Lower lobe of right lung (tissue), 2 donors: ENCODE results near the gene PRR33. TPM values are rescaled to one million over a fixed set of nuclear protein-coding genes. Genes with fewer than 3 reads are reported as not detected.

ENCODE experiments used
- ATAC-seq, 2 donors: fragments of 200-7000 bp; cut with Tn5 transposase; one replicate each; pipeline ENCODE4 v1.9.1; 2020 to 2022; ENCODE audit warnings: mild to moderate bottlenecking in 2 of 2, moderate library complexity in 2 of 2
- DNase-seq: peaks from one replicate; pipeline ENCODE4 v3.0.0-alpha.2; 2020
- H3K27ac ChIP-seq: fragments of 200-600 bp; one replicate; pipeline ENCODE4 v1.8.0; 2022
- H3K27me3 ChIP-seq: fragments of 200-600 bp; one replicate; pipeline ENCODE4 v1.8.0; 2022; ENCODE audit warnings: low read depth
- H3K36me3 ChIP-seq: fragments of 200-600 bp; one replicate; pipeline ENCODE4 v1.8.0; 2022; ENCODE audit warnings: mild to moderate bottlenecking
- H3K4me1 ChIP-seq: fragments of 200-600 bp; one replicate; pipeline ENCODE4 v1.8.0; 2022
- H3K4me3 ChIP-seq: fragments of 200-600 bp; one replicate; pipeline ENCODE4 v1.8.0; 2022; ENCODE audit warnings: mild to moderate bottlenecking
- H3K9me3 ChIP-seq: fragments of 200-600 bp; one replicate; pipeline ENCODE4 v1.8.0; 2022
- intact Hi-C: fragments of 100-400 bp; cut with DNase I; formaldehyde crosslinking; loops from one replicate; pipeline ENCODE4 v1.11.0; 2022
- total RNA-seq: library from RNA; stranded (reverse); fragmentation: NEBNext Ultra II Directional; extraction: Animal tissue kit (Norgen Biotek cat#: 25700); gene quantifications from one replicate; pipeline ENCODE4 v1.2.1, GENCODE V29; 2021
- TF ChIP-seq, protein P1 (sequence below): fragments of 200-600 bp; IDR thresholded peaks from one replicate; pipeline ENCODE4 v1.8.0; 2022; ENCODE audit warnings: antibody characterized with exemption, mild to moderate bottlenecking
- donor health status: DM: no; HTN: yes; CAD: no; lungs with severe emphysema.

PRR33 gene
- total RNA-seq, 1 donor from 2014 or later, result not detected

DNA sequence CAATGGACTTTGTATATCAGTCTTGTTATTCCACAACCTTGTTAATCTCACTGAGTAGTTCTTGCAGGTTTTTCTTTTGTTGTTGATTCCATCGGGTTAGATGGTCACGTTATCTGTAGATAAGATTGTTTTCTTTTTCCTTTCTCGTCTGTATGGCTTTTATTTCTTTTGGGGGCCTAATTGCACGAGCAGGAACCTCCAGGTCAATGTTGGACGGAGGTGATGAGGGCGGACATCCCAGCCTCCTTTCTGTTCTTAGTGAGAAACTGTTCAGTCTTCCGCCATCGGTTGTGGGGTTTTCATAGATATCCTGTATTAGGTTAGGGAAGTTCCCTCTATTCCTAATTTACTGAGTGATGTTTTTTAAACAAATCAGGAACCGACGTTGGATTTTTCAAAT lies 4.8 kb upstream of the PRR33 start:
- Histone ChIP-seq H3K4me3 (no peak overlapping the region), H3K27me3 (peaks cover 5% of the 10 kb centered on the region), H3K4me1 (no peaks in the 10 kb centered on the region), H3K36me3 (no peaks in the 10 kb centered on the region), H3K27ac (no peak overlapping the region), H3K9me3 (no peaks in the 10 kb centered on the region)
- no peak for DNase-seq
- ATAC-seq, result no peak
- TF ChIP-seq, protein P1, sequence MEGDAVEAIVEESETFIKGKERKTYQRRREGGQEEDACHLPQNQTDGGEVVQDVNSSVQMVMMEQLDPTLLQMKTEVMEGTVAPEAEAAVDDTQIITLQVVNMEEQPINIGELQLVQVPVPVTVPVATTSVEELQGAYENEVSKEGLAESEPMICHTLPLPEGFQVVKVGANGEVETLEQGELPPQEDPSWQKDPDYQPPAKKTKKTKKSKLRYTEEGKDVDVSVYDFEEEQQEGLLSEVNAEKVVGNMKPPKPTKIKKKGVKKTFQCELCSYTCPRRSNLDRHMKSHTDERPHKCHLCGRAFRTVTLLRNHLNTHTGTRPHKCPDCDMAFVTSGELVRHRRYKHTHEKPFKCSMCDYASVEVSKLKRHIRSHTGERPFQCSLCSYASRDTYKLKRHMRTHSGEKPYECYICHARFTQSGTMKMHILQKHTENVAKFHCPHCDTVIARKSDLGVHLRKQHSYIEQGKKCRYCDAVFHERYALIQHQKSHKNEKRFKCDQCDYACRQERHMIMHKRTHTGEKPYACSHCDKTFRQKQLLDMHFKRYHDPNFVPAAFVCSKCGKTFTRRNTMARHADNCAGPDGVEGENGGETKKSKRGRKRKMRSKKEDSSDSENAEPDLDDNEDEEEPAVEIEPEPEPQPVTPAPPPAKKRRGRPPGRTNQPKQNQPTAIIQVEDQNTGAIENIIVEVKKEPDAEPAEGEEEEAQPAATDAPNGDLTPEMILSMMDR, result no peak
- intact Hi-C loops, result no loop called here

DNA sequence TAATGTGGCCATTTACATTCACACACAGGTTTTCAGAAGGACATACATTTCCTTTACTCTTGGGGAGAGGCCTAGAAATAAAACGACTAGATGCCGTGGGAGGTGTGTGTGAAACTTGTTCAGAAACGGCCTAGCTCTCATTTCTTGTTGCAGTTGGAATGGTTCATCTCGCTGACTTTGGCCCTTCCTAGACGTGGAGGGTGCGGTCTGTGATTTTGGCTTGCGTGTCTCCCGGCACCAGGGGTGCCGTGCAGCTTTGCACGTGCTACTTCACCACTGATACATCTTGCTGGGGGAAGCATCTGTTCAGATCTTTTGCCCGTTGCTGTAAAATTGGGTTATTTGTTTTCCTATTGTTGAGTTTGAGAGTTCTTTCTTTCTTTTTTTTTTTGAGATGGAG lies 3.1 kb upstream of the PRR33 start:
- Histone ChIP-seq H3K4me1 (no peaks in the 10 kb centered on the region), H3K36me3 (no peaks in the 10 kb centered on the region), H3K9me3 (no peaks in the 10 kb centered on the region), H3K27ac (no peak overlapping the region), H3K27me3 (peaks cover 4% of the 10 kb centered on the region), H3K4me3 (no peak overlapping the region)
- intact Hi-C loops, result no loop called here
- TF ChIP-seq, protein P1, result no peak
- ATAC-seq (no peak), DNase-seq (no peak)

DNA sequence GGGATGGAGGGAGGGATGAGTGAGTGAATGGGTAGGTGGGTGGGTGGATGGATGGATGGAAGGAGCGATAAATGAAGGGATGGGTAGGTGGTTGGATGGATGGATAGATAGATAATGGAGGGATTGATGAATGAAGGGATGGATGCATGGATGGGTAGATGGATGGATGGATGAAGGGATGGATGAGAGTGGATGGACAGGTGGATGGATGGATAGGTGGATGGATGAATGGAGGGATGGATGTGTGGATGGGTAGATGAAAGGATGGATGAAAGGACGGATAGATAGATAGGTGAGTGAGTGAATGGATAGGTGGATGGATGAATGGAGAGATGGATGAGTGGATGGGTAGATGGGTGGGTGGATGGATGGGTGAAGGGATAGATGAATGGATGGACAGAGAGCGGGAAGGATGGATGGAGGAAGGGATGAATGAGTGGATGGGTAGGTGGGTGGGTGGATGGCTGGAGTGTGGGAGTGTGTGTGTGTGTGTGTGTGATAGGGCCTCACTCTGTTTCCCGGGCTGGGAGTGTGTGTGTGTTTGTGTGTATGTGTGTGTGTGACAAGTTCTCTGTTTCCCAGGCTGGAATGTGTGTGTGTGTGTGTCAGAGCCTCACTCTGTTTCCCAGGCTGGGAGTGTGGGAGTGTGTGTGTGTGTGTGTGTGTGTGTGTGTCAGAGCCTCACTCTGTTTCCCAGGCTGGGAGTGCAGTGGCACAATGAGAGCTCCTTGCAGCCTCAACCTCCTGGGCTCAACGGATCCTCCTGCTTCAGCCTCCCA lies 2.1 kb upstream of the PRR33 start:
- Histone ChIP-seq H3K4me3 (no peak overlapping the region), H3K4me1 (no peaks in the 10 kb centered on the region), H3K27me3 (no peaks in the 10 kb centered on the region), H3K27ac (no peak overlapping the region), H3K9me3 (no peaks in the 10 kb centered on the region), H3K36me3 (no peaks in the 10 kb centered on the region)
- TF ChIP-seq, protein P1, result no peak
- DNase-seq, result no peak
- intact Hi-C loops, result loop anchor here (2.0 kb wide), 1 partner anchor 23 kb away; no protein-coding TSS in a partner anchor
- ATAC-seq, result no peak

DNA sequence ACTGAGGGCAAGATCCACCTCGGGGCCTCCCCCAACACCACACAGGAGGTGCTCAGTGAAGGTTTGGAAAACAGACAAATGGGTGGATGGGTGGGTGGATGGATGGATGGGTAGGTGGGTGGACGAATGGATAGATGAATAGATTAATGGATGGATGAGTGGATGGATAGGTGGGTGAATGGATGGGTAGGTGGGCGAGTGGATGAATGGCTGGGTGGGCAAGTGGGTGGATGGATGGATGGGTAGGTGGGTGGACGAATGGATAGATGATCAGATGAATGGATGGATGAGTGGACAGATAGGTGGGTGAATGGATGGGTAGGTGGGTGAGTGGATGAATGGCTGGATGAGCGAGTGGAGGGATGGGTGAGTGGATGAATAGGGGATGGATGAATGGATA lies 863 bp upstream of the PRR33 start:
- no peak overlapping the region for H3K27ac ChIP-seq
- H3K4me3 ChIP-seq, result no peak overlapping the region
- H3K27me3 ChIP-seq, result no peaks in the 10 kb centered on the region
- ATAC-seq (no peak), DNase-seq (no peak)
- TF ChIP-seq, protein P1, result no peak
- H3K36me3 ChIP-seq, result peaks cover 6% of the 10 kb centered on the region
- intact Hi-C loops, result loop anchor here (2.0 kb wide), 1 partner anchor 24 kb away; no protein-coding TSS in a partner anchor
- H3K9me3 ChIP-seq, result no peaks in the 10 kb centered on the region
- H3K4me1 ChIP-seq, result no peaks in the 10 kb centered on the region

DNA sequence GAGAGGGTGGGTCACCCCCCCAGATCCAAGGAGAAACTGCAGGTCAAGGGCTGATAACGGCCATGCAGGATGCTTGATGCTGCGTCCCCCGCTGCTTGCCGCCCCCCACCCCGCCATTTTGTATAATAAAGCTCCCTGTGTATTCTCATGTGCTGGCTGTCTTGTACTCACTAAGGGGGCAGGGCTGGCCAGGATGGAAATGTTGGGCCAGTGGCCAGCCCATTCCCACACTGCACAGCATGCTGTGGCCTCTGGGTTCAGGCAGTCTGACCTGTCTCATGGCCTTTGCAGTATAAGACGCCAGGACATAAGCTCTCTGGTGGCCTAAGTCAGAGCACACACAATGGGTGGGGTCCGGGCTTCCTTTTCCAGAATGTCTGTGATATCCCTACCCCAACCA lies 421 bp upstream of the PRR33 start:
- DNase-seq (no peak), ATAC-seq (no peak)
- no peak overlapping the region for H3K4me3 ChIP-seq
- no peaks in the 10 kb centered on the region for H3K4me1 ChIP-seq
- intact Hi-C loops, result loop anchor here (2.0 kb wide), 1 partner anchor 25 kb away; no protein-coding TSS in a partner anchor
- TF ChIP-seq, protein P1, result no peak
- peaks cover 9% of the 10 kb centered on the region for H3K36me3 ChIP-seq
- H3K27ac ChIP-seq, result no peak overlapping the region
- no peaks in the 10 kb centered on the region for H3K27me3 ChIP-seq
- no peaks in the 10 kb centered on the region for H3K9me3 ChIP-seq
